Caco-2 (cell line): ENCODE measurements around the gene ARRDC1. TPM values are rescaled to one million over a fixed set of nuclear protein-coding genes. Genes with fewer than 3 reads are reported as not detected.

Experiments used
- BruUV-seq: library from RNA; stranded (reverse); fragments of 400-500 nt; replicated peaks from 2 replicates; lab custom pipeline; 2021; lab: Mats Ljungman, UMichigan
- CTCF ChIA-PET: fragments of 300-600 bp; sonication (Branson Sonifier 250); formaldehyde crosslinking; loops from one replicate; lab custom pipeline; 2022; ENCODE audit warnings: antibody characterized with exemption; lab: Charles Lee
- POLR2A ChIA-PET: fragments of 300-600 bp; sonication (Branson Sonifier 250); formaldehyde crosslinking; loops from one replicate; lab custom pipeline; 2022; ENCODE audit warnings: antibody characterized with exemption; lab: Charles Lee
- DNase-seq, 2 experiments: peaks; one replicate each; pipeline versions ENCODE4 v3.0.0 to v3.0.0-alpha.2; 2020 to 2022
- H3K27me3 ChIP-seq: replicated peaks from 2 replicates; pipeline ENCODE4 v1.6.0; 2011; ENCODE audit warnings: low read length; ENCODE audit not compliant: control insufficient read depth, insufficient read depth
- H3K36me3 ChIP-seq: 2 replicates; pipeline ENCODE4 v1.5.1; 2011; ENCODE audit warnings: low read length; ENCODE audit not compliant: control insufficient read depth, insufficient read depth
- H3K4me1 ChIP-seq: fragments of 250-450 bp; sonication (Bioruptor Pico); 2 replicates; pipeline ENCODE4 v1.5.1; 2020; ENCODE audit warnings: mild to moderate bottlenecking
- H3K4me3 ChIP-seq: 2 replicates; pipeline ENCODE4 v1.5.1; 2011; ENCODE audit warnings: low read depth, mild to moderate bottlenecking, control low read depth, low read length
- H3K9me3 ChIP-seq: fragments of 250-450 bp; sonication (Bioruptor Pico); 2 replicates; pipeline ENCODE4 v1.5.1; 2020; ENCODE audit warnings: mild to moderate bottlenecking, moderate library complexity
- H3K27ac Mint-ChIP-seq: one replicate; pipeline ENCODE4 v1.8.0; 2022; ENCODE audit warnings: mixed read lengths; ENCODE audit not compliant: unreplicated experiment
- H3K27me3 Mint-ChIP-seq: one replicate; pipeline ENCODE4 v1.8.0; 2022; ENCODE audit warnings: mixed read lengths; ENCODE audit not compliant: insufficient read depth, unreplicated experiment
- H3K36me3 Mint-ChIP-seq: one replicate; pipeline ENCODE4 v1.8.0; 2022; ENCODE audit warnings: mild to moderate bottlenecking, mixed read lengths; ENCODE audit not compliant: insufficient read depth, unreplicated experiment
- H3K4me1 Mint-ChIP-seq: one replicate; pipeline ENCODE4 v1.8.0; 2022; ENCODE audit warnings: low read depth, mixed read lengths; ENCODE audit not compliant: unreplicated experiment
- H3K4me3 Mint-ChIP-seq: one replicate; pipeline ENCODE4 v1.8.0; 2022; ENCODE audit warnings: mild to moderate bottlenecking, moderate library complexity, mixed read lengths; ENCODE audit not compliant: unreplicated experiment
- H3K9me3 Mint-ChIP-seq: one replicate; pipeline ENCODE4 v1.8.0; 2022; ENCODE audit warnings: mixed read lengths; ENCODE audit not compliant: unreplicated experiment
- CTCF ChIP-seq, 2 experiments: fragments of 200-600 bp in 1 of 2; IDR thresholded peaks; 1 replicate in 1 of 2; 2 replicates in 1 of 2; pipeline versions ENCODE4 v1.5.1 to v1.8.0; 2011 to 2022; ENCODE audit warnings: antibody characterized with exemption in 1 of 2, control low read depth in 1 of 2, inconsistent platforms in 1 of 2, low read depth in 1 of 2, low read length in 1 of 2, mild to moderate bottlenecking in 1 of 2, moderate library complexity in 1 of 2; ENCODE audit not compliant: insufficient read depth in 1 of 2, severe bottlenecking in 1 of 2, unreplicated experiment in 1 of 2
- intact Hi-C: fragments of 100-400 bp; cut with micrococcal nuclease; formaldehyde crosslinking; loops from one replicate; pipeline ENCODE4 v1.10.0; 2022; ENCODE audit not compliant: unreplicated experiment
- total RNA-seq: library from RNA; stranded (reverse); gene quantifications from 2 replicates; pipeline ENCODE4 v1.2.3, GENCODE V29; 2022

ARRDC1 gene
- total RNA-seq, 1 experiment from 2014 or later: 66.6 TPM

GRCh38 chr9:137614631-137615386 is 9.3 kb downstream of the ARRDC1 start:
- intact Hi-C loops: no loop called here
- Histone ChIP-seq H3K4me1 (peaks cover 33% of the 10 kb centered on the region), H3K27me3 (no peaks in the 10 kb centered on the region), H3K9me3 (no peaks in the 10 kb centered on the region), H3K4me3 (no peak overlapping the region), H3K36me3 (no peaks in the 10 kb centered on the region; the same call in none of the 2 replicates)
- peak overlapping the region; percentile 51 for H3K4me3 Mint-ChIP-seq
- ChIA-PET POLR2A (no interaction called here), CTCF (no interaction called here)
- H3K36me3 Mint-ChIP-seq: peaks cover 77% of the 10 kb centered on the region
- peak overlapping the region; percentile 73 for H3K27ac Mint-ChIP-seq
- H3K9me3 Mint-ChIP-seq: no peaks in the 10 kb centered on the region
- TF ChIP-seq CTCF (IDR thresholded peaks at IDR 0.05; ENCODE audit: insufficient read depth in 1 of 2, low read depth in 1 of 2, low read length in 1 of 2, severe bottlenecking in 1 of 2, unreplicated experiment in 1 of 2): no peak
- H3K4me1 Mint-ChIP-seq: peaks cover 24% of the 10 kb centered on the region
- H3K27me3 Mint-ChIP-seq: no peaks in the 10 kb centered on the region
- BruUV-seq: no TSS peak
- no peak for DNase-seq

GRCh38 chr9:137615387-137615871 is 9.9 kb downstream of the ARRDC1 start:
- no peaks in the 10 kb centered on the region for H3K9me3 ChIP-seq
- H3K4me1 Mint-ChIP-seq: peaks cover 27% of the 10 kb centered on the region
- no TSS peak for BruUV-seq
- H3K36me3 ChIP-seq: no peaks in the 10 kb centered on the region; the same call in none of the 2 replicates
- peaks cover 80% of the 10 kb centered on the region for H3K36me3 Mint-ChIP-seq
- TF ChIP-seq CTCF (IDR thresholded peaks at IDR 0.05; ENCODE audit: insufficient read depth in 1 of 2, low read depth in 1 of 2, low read length in 1 of 2, severe bottlenecking in 1 of 2, unreplicated experiment in 1 of 2): no peak
- CTCF ChIA-PET: no interaction called here
- peaks cover 33% of the 10 kb centered on the region for H3K4me1 ChIP-seq
- POLR2A ChIA-PET: no interaction called here
- no peak for DNase-seq
- no peak overlapping the region for H3K4me3 Mint-ChIP-seq
- intact Hi-C loops: no loop called here
- no peaks in the 10 kb centered on the region for H3K27me3 Mint-ChIP-seq
- no peaks in the 10 kb centered on the region for H3K27me3 ChIP-seq
- no peak overlapping the region for H3K4me3 ChIP-seq
- H3K27ac Mint-ChIP-seq: no peak overlapping the region
- no peaks in the 10 kb centered on the region for H3K9me3 Mint-ChIP-seq

- Histone ChIP-seq H3K4me3 (peak within 1 kb of the TSS; percentile 72), H3K4me1 (peaks cover 6% of the 10 kb centered on the region; the same call in 1 of the 2 replicates), H3K27me3 (no peaks in the 10 kb centered on the region), H3K36me3 (peaks cover 3% of the 10 kb centered on the region), H3K9me3 (no peaks in the 10 kb centered on the region)
- peak; percentile 82 to 94 for DNase-seq
- BruUV-seq: TSS peak; percentile 72
- peaks cover 65% of the 10 kb centered on the region for H3K36me3 Mint-ChIP-seq
- no peaks in the 10 kb centered on the region for H3K27me3 Mint-ChIP-seq
- TF ChIP-seq CTCF (IDR thresholded peaks at IDR 0.05; ENCODE audit: insufficient read depth in 1 of 2, low read depth in 1 of 2, low read length in 1 of 2, severe bottlenecking in 1 of 2, unreplicated experiment in 1 of 2): no peak
- peaks cover 18% of the 10 kb centered on the region for H3K4me1 Mint-ChIP-seq
- POLR2A ChIA-PET: interaction anchor here (0.9 to 1.2 kb wide), 2 partner anchors 13 to 28 kb away, joined by 3 to 7 read pairs; partner anchors contain the start of gene ARRDC1
- H3K9me3 Mint-ChIP-seq: no peaks in the 10 kb centered on the region
- H3K27ac Mint-ChIP-seq: peak within 1 kb of the TSS; percentile 92
- peak within 1 kb of the TSS; percentile 88 for H3K4me3 Mint-ChIP-seq
- CTCF ChIA-PET: interaction anchor here (0.6 to 0.9 kb wide), 2 partner anchors 38 to 40 kb away, joined by 3 read pairs; no protein-coding TSS in a partner anchor
- intact Hi-C loops: no loop called here
Observed at GRCh38 chr9:137618105-137619067, 12.9 kb downstream of the ARRDC1 start, which contains the start of gene EHMT1. EHMT1 (plus strand) TSS chr9:137619005; CDS start chr9:137619029, 24 bp downstream.
